CD14-positive monocyte (primary cell): ENCODE data around the gene CFAP43. TPM values are rescaled to one million over a fixed set of nuclear protein-coding genes. Genes with fewer than 3 reads are reported as not detected.

Experiments
- DNase-seq, 3 donors: peaks; one replicate each; pipeline ENCODE4 v3.0.0-alpha.2; 2011 to 2022
- H2AFZ ChIP-seq: 2 replicates; pipeline ENCODE4 v1.6.0; 2012; ENCODE audit warnings: mild to moderate bottlenecking, low read depth, low read length, inconsistent platforms; ENCODE audit not compliant: insufficient read depth, poor library complexity, severe bottlenecking
- H3K27ac ChIP-seq, 2 donors: 1 replicate in 1 of 2; 2 replicates in 1 of 2; pipeline ENCODE4 v1.5.1; 2012 to 2013; ENCODE audit warnings: low read length in 2 of 2, control low read depth in 1 of 2, inconsistent platforms in 1 of 2, low read depth in 1 of 2, mild to moderate bottlenecking in 1 of 2
- H3K27me3 ChIP-seq, 2 donors: one replicate each; pipeline versions ENCODE4 v1.6.0 to v1.6.1; 2011 to 2013; ENCODE audit warnings: low read length in 2 of 2; ENCODE audit not compliant: control insufficient read depth in 2 of 2, insufficient read depth in 2 of 2
- H3K36me3 ChIP-seq, 2 donors: replicated peaks in 1 of 2; 1 replicate in 1 of 2; 2 replicates in 1 of 2; pipeline versions ENCODE4 v1.5.1 to v1.6.1; 2012 to 2013; ENCODE audit warnings: low read length in 2 of 2, control low read depth in 1 of 2, inconsistent platforms in 1 of 2, mild to moderate bottlenecking in 1 of 2; ENCODE audit not compliant: insufficient read depth in 2 of 2, control insufficient read depth in 1 of 2
- H3K4me1 ChIP-seq, 2 donors: 1 replicate in 1 of 2; 2 replicates in 1 of 2; pipeline versions ENCODE4 v1.5.1 to v1.6.1; 2012 to 2013; ENCODE audit warnings: low read length in 2 of 2, control low read depth in 1 of 2, inconsistent platforms in 1 of 2, mild to moderate bottlenecking in 1 of 2, moderate library complexity in 1 of 2; ENCODE audit not compliant: insufficient read depth in 2 of 2, control insufficient read depth in 1 of 2
- H3K4me2 ChIP-seq: replicated peaks from 2 replicates; pipeline ENCODE3; 2012; ENCODE audit warnings: low read length, moderate library complexity, mild to moderate bottlenecking; ENCODE audit not compliant: poor library complexity, severe bottlenecking; ENCODE audit errors: extremely low read depth
- H3K4me3 ChIP-seq, 3 experiments: fragments of 200-600 bp in 1 of 3; sonication (generic) in 1 of 3; replicated peaks in 1 of 3; 1 replicate in 2 of 3; 2 replicates in 1 of 3; pipeline ENCODE4 v1.5.1; 2011 to 2013; ENCODE audit warnings: low read length in 3 of 3, mild to moderate bottlenecking in 3 of 3, control low read depth in 2 of 3, low read depth in 2 of 3, inconsistent platforms in 1 of 3, moderate library complexity in 1 of 3
- H3K79me2 ChIP-seq: 2 replicates; pipeline ENCODE4 v1.6.0; 2012; ENCODE audit warnings: mild to moderate bottlenecking, control low read depth, inconsistent platforms, low read length, moderate library complexity; ENCODE audit not compliant: insufficient read depth
- H3K9ac ChIP-seq: 2 replicates; pipeline ENCODE4 v1.6.0; 2017; ENCODE audit warnings: low read length, mild to moderate bottlenecking; ENCODE audit not compliant: insufficient read depth, poor library complexity, severe bottlenecking
- H3K9me3 ChIP-seq, 2 donors: replicated peaks in 1 of 2; 1 replicate in 1 of 2; 2 replicates in 1 of 2; pipeline versions ENCODE4 v1.5.1 to v1.6.1; 2012 to 2013; ENCODE audit warnings: low read length in 2 of 2, control low read depth in 1 of 2; ENCODE audit not compliant: control insufficient read depth in 1 of 2, insufficient read depth in 1 of 2
- H4K20me1 ChIP-seq: 2 replicates; pipeline ENCODE4 v1.6.0; 2012; ENCODE audit warnings: mild to moderate bottlenecking, low read length, control low read depth, moderate library complexity; ENCODE audit not compliant: insufficient read depth
- H3K27ac Mint-ChIP-seq, 7 donors: one replicate each; pipeline ENCODE4 v1.8.0; 2020; ENCODE audit warnings: mild to moderate bottlenecking in 7 of 7, mixed read lengths in 7 of 7, moderate library complexity in 6 of 7, inconsistent platforms in 2 of 7
- H3K27me3 Mint-ChIP-seq, 3 donors: one replicate each; pipeline ENCODE4 v1.8.0; 2021 to 2022; ENCODE audit warnings: low read depth in 3 of 3, mild to moderate bottlenecking in 3 of 3, mixed read lengths in 3 of 3, moderate library complexity in 3 of 3, inconsistent platforms in 1 of 3
- H3K36me3 Mint-ChIP-seq, 2 donors: one replicate each; pipeline ENCODE4 v1.8.0; 2020; ENCODE audit warnings: mixed read lengths in 2 of 2, inconsistent platforms in 1 of 2, mild to moderate bottlenecking in 1 of 2
- H3K4me1 Mint-ChIP-seq: one replicate; pipeline ENCODE4 v1.8.0; 2020; ENCODE audit warnings: mild to moderate bottlenecking, mixed read lengths
- H3K4me3 Mint-ChIP-seq, 2 donors: one replicate each; pipeline ENCODE4 v1.8.0; 2020; ENCODE audit warnings: mild to moderate bottlenecking in 2 of 2, mixed read lengths in 2 of 2, moderate library complexity in 1 of 2
- H3K9me3 Mint-ChIP-seq, 7 donors: one replicate each; pipeline ENCODE4 v1.8.0; 2020 to 2022; ENCODE audit warnings: mixed read lengths in 7 of 7, mild to moderate bottlenecking in 6 of 7, moderate library complexity in 6 of 7, inconsistent platforms in 2 of 7
- CTCF ChIP-seq: fragments of 200-600 bp; IDR thresholded peaks from one replicate; pipeline ENCODE4 v1.8.0; 2022; ENCODE audit warnings: antibody characterized with exemption, mild to moderate bottlenecking
- WGBS: methylation state at CpG from one replicate; pipeline ENCODE4 v1.1.5; 2013; ENCODE audit warnings: missing lambda C conversion rate; ENCODE audit not compliant: insufficient coverage; 5-methylcytosine and 5-hydroxymethylcytosine counted together
- intact Hi-C, 2 donors: fragments of 100-400 bp; cut with micrococcal nuclease; formaldehyde crosslinking; loops; one replicate each; pipeline versions ENCODE4 v1.15.0 to v1.15.1; 2023
- polyA plus RNA-seq, 3 donors: library from polyadenylated mRNA; depleted of rRNA in 1 of 3; unstranded in 2 of 3; stranded (reverse) in 1 of 3; fragments of 300-500 nt in 2 of 3; fragments of >200 nt in 1 of 3; fragmentation: Illumina TruSeq in 2 of 3; gene quantifications; 1 replicate in 2 of 3; 2 replicates in 1 of 3; pipeline ENCODE4 v1.2.3, GENCODE V29; 2012 to 2021

CFAP43 gene
- polyA plus RNA-seq, 3 donors = 0.06 TPM; not detected in 2

- no peaks in the 10 kb centered on the region for H3K36me3 ChIP-seq
- no peak for TF ChIP-seq CTCF
- no peak for DNase-seq
- Mint-ChIP-seq H3K9me3 (peaks cover 0 to 6% (median 1%) of the 10 kb centered on the region in 7 donors), H3K4me3 (no peak overlapping the region), H3K27ac (no peak overlapping the region), H3K36me3 (no peaks in the 10 kb centered on the region), H3K27me3 (peaks cover 0 to 3% (median 1%) of the 10 kb centered on the region in 3 donors), H3K4me1 (no peaks in the 10 kb centered on the region)
- peaks cover 0 to 4% of the 10 kb centered on the region in 2 donors for H3K9me3 ChIP-seq
- no peaks in the 10 kb centered on the region for H3K27me3 ChIP-seq
- H3K4me1 ChIP-seq = no peaks in the 10 kb centered on the region
- H3K79me2 ChIP-seq = no peaks in the 10 kb centered on the region
- no peak overlapping the region for H3K4me2 ChIP-seq
- no peaks in the 10 kb centered on the region for H4K20me1 ChIP-seq
- intact Hi-C loops = no loop called here
- H3K9ac ChIP-seq = no peak overlapping the region
- no peak overlapping the region for H3K27ac ChIP-seq
- WGBS = 85% methylated on average over 1 of the region's 2 CpGs
- no peak overlapping the region for H2AFZ ChIP-seq
- no peak overlapping the region for H3K4me3 ChIP-seq
Observed at GRCh38 chr10:104096692-104097091, 135.5 kb downstream of the CFAP43 start.

- TF ChIP-seq CTCF = no peak
- H3K27ac Mint-ChIP-seq = no peak overlapping the region
- Histone ChIP-seq H3K27ac (no peak overlapping the region), H3K27me3 (no peaks in the 10 kb centered on the region), H3K4me1 (no peaks in the 10 kb centered on the region), H3K9ac (no peak overlapping the region), H3K9me3 (peaks cover 0 to 4% of the 10 kb centered on the region in 2 donors), H4K20me1 (no peaks in the 10 kb centered on the region), H3K36me3 (no peaks in the 10 kb centered on the region), H2AFZ (no peak overlapping the region), H3K4me2 (no peak overlapping the region), H3K79me2 (no peaks in the 10 kb centered on the region), H3K4me3 (no peak overlapping the region)
- peaks cover 0 to 3% (median 0%) of the 10 kb centered on the region in 3 donors for H3K27me3 Mint-ChIP-seq
- no peak for DNase-seq
- no peak overlapping the region for H3K4me3 Mint-ChIP-seq
- intact Hi-C loops = no loop called here
- H3K36me3 Mint-ChIP-seq = no peaks in the 10 kb centered on the region
- no peaks in the 10 kb centered on the region for H3K4me1 Mint-ChIP-seq
- H3K9me3 Mint-ChIP-seq = peaks cover 0 to 6% (median 1%) of the 10 kb centered on the region in 7 donors
Observed at GRCh38 chr10:104092749-104093148, 139.4 kb downstream of the CFAP43 start.
